ENCODE results near the gene SMOC1. TPM values are rescaled to one million over a fixed set of nuclear protein-coding genes. Genes with fewer than 3 reads are reported as not detected.

SMOC1 gene, protein sequence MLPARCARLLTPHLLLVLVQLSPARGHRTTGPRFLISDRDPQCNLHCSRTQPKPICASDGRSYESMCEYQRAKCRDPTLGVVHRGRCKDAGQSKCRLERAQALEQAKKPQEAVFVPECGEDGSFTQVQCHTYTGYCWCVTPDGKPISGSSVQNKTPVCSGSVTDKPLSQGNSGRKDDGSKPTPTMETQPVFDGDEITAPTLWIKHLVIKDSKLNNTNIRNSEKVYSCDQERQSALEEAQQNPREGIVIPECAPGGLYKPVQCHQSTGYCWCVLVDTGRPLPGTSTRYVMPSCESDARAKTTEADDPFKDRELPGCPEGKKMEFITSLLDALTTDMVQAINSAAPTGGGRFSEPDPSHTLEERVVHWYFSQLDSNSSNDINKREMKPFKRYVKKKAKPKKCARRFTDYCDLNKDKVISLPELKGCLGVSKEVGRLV
- 1.7 TPM for polyA plus RNA-seq (ENCODE audit: insufficient read length)
- long read RNA-seq, donor 1 = 0 reads
- long read RNA-seq, donor 2 = 0 reads
- long read RNA-seq, donor 3 = 0 reads
- long read RNA-seq, donor 4 = 0 reads
- long read RNA-seq, donor 5 = 0 reads
- long read RNA-seq, donor 6 = 0 reads
- long read RNA-seq, donor 7, partial matches to known transcripts = 614 of 615 reads
- long read RNA-seq, donor 7, other reads (novel, unspliced or antisense) = 0 of 615 reads
- long read RNA-seq, donor 8 = 0 reads

DNA sequence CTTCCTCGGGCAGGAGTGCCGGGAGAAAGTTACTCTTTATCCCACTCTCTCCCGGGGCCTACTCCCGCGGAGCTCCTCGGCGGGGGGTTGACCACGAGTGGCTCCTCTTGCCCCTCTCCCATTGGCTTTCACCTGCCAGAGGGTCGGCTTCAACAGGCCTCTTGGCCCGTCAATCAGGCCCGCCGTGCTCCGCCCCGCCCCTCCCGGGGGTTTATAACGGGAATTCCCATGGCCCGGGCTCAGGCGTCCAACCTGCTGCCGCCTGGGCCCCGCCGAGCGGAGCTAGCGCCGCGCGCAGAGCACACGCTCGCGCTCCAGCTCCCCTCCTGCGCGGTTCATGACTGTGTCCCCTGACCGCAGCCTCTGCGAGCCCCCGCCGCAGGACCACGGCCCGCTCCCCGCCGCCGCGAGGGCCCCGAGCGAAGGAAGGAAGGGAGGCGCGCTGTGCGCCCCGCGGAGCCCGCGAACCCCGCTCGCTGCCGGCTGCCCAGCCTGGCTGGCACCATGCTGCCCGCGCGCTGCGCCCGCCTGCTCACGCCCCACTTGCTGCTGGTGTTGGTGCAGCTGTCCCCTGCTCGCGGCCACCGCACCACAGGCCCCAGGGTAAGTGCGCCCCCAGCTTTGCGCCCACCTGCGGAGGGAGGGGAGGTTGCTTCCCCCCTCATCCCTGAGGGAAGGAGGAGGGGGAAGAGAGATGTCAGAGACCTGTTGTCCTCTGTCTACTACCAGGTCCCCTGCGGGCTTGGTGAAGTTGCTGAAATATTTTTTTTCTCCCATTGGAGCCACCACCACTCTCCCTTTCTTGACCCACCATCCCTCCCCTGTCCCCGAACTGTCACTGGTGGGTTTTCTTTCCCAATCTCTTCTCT lies at the start of gene SMOC1:
SMOC1 (plus strand) TSS at position 242 of the 869 bp plus-strand sequence; CDS start at position 505, 263 bp downstream.
- DNase-seq = no peak

DNA sequence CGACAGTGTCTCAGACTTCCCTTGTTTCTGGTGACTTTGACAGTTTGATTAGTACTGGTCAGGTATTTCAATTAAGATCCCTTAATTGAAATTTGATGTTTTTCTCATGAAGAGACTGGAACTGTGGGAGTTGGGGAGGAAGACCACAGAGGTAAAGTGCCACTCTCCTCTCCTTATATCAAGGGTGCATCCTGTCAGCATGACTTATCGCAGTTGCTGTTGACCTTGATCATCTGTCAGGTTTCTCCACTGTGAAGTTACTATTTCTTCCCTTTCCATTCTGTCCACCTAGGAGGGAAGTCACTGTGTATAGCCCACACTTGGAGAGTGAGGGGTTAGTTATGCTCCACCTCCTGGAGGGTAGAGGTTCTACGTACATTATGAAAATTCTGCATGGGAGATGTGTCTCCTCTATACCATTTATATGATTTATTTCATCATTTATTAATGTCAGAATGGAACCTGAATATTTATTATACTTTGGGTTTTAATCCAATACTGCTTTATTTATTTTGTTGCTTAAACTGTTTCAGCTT lies 40.3 kb upstream of the SMOC1 start:
- DNase-seq = no peak

DNA sequence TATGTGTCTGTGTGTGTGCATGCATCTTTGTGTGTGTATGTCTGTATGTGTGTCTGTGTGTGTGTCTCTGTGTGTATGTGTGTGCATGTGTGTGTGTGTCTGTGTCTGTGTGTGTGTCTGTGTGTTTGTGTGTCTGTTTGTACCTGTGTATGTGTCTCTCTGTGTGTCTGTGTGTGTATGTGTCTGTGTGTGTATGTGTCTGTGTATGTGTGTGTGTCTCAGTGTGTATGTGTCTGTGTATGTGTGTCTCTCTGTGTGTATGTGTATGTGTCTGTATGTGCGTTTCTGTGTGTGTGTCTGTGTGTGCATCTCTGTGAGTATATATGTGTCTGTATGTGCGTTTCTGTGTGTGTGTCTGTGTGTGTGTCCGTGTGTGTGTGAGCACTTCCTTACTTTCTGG lies 39.6 kb upstream of the SMOC1 start:
- DNase-seq = no peak

DNA sequence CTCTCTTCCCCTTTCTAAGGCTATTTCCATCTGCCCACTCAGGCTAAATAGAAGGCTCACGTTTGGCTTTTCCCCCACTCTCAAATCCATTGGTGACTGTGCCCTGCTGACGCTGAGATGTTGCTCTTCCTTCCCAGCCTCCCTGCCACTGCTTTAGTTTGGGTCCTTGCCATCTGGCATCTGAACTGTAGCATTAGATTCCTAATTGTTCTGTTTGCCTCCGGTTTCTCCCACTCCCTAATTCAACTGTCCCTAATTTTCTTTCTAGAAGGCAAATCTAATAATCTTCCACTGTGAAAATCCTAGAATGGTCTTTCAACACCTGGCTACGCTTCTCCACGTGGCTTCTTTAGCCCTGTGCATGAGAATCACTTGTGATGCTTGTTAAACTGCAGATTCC lies 37.6 kb upstream of the SMOC1 start:
- no peak for DNase-seq

DNA sequence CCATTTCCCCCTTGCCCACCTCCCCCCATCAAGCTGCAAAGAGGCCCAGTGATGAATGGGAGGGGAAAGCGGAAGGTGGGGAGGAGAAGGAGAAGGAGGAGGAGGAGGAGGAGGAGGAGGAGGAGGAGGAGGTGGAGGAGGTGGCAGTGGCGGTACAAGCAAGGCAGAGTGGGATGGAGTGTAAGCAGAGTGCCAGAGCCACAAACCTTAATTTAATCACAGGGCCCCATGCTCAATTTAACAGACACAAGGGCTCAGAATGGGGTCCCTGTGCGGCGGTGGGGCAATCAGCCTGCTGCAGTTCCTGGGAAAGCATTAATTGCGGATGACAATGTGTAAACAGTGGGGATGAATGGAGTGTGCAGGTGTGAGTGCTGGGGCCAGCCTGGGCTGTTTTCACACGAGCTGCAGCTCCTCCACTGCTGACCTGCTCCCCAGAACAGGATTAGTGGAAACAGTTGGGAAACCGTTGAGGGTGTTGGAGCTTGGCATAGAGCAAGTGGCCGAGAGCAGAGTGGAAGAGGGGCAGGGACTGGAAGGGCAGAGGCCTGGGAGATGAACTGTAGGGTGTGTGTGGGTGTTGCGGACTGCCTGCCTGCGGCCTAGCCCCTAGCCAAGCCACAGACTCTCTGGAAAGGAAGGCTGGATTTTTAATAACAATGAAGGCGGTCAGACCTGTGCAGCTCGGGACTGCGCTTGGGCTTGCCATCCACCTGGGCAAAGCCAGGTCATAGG lies 36.4 kb upstream of the SMOC1 start:
- no peak for DNase-seq

DNA sequence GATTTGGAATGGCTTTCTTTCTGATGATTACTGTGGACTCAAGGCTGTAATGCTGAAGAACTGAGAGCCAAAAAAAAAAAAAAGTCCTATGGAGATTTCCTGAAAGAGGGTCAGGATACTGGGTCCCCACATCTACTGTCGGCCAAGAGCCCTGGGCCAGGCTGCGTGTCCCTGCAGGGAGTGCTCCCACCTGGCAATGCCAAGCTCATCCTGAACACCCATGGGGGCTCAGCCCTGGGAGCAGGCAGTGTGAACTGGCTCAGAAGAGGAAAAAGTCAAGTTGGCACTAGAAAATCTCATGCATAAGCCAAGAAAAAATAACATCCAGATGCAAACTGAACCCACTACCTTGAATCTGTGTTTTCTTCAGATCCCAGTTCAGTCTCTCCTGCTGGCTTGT lies 35.0 kb upstream of the SMOC1 start:
- DNase-seq = no peak

DNA sequence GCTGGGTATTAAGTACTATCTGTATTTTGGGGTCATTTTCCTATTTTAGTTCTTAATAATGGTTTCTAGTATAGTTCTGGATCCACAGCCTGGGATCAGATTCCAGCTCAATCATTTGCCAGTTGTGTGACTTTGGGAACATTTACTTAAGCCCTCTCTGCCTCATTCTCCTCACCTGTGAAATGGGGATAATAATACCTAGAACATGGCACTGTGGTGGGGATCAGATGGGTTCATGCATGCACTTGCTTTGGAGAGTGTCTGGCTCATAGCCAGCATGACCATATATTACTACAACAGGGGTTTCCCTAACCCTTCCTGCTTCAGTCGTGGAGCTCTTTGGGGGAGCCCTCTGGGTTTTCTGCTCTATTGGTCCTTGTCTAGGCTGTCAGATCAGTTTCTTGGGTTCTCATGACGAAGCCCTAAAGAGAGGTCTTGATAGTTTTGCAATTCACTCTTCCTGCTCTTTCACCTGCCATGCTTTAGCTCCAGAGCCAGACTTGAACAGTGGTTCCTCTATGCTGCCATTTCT lies 34.1 kb upstream of the SMOC1 start:
- DNase-seq = no peak

DNA sequence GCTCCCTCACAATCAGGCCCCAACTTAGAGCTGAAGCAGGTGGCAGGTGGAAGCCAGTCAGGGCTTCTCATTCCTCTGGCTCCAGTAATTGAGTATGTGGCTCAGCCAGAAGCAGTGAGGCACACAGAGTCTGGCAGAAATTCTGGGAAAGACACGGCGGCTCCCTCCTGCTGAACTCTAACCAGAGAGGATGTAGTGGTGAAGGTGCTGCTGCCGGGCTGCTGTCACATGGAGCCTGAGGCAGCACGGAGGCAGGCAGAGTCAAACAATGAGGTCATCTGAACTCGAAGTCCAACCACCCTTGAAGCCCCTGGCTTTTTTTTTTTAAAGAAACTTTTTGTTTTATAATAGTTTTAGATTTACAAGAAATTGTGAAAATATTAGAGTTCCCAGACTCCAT lies 33.4 kb upstream of the SMOC1 start:
- no peak for DNase-seq

DNA sequence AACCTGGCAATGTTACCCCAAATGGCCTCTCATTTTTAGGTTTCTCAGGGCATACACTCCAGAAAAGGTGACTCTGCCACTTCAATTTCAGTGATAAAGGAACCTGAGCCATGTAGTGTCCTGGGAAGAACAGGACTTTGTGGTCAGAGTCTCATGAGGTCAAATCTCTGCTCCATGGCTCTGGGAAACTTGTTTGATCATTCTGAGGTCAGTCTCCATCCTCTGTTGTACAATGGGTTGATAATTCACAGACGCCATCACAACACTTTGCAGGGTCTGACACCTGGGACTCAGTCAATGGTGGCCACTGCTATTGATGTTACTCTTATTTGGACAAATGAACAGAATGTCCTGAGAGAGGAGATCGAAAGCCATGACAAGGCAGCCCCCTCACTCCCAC lies 31.1 kb upstream of the SMOC1 start:
- DNase-seq = no peak

DNA sequence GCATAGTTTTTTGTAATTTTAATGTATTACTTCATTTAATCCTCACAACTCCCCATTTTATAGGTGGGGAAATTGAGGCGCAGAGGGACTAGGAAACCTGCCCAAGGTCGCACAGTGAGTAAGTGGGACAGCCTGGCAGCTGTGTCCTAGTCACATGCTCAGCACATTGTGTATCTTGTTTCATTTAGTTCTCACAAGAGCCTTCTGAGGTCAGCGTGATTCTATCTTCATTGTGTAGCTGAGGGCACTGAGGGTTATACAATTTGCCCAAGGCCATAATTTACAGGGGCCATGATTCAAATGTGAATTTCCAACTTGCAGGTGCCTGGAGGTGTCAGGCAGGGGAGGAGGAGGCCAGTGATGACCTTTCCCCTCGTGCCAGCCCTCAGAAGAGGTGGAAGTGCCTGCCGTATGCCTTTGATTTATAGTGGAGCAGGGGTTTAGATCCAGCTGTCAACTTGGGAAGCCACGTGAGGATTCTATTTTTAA lies 30.3 kb upstream of the SMOC1 start:
- DNase-seq = no peak

DNA sequence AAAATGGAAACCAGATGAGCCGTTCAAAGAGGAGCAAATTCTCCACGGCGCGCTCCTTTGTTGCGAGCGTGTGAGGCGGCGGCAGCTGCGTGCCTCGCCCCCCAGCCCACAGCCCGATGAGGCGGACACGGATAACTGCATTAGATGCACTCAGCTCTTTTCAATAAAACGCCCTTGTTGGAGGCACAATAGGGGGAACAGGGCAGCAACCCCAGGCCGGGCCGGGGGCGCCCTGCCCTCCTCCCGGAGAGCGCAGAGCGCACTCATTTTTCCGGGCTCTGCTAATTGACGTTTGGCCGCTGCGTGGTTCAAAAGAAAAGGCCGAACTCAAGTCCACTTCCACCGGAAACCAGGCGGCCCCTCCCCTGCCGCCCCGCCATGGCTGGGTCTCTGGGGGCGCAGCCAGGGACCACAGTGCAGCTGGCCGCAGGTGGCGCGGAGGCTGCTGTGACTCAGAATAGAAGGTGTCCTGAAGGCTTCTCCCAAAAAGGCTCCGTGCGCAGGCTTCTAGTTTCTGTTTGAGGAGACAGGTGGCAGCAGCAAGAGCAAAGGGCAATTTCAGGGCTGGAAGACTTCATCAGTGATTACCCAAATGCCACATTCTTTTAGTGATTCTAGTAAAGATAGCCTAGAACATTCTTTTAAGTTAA lies 29.0 kb upstream of the SMOC1 start:
- no peak for DNase-seq

DNA sequence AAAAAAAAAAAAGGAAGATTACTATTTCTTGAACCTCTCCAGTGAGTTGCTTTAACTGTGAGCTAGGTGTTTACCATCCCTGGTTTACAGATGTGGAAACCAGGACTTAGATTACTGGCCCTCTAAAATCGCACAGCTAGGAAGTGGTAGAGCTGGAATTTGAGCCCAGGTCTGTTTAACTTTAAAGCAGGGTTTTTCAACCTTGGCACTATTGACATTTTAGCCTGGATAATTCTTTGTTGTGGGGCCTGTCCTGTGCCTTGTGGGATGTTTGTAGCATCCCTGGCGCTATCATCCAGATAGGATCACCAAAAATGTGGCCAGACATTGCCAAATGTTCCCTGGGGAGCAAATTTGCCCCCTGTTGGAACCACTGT lies 28.5 kb upstream of the SMOC1 start:
- DNase-seq = no peak

DNA sequence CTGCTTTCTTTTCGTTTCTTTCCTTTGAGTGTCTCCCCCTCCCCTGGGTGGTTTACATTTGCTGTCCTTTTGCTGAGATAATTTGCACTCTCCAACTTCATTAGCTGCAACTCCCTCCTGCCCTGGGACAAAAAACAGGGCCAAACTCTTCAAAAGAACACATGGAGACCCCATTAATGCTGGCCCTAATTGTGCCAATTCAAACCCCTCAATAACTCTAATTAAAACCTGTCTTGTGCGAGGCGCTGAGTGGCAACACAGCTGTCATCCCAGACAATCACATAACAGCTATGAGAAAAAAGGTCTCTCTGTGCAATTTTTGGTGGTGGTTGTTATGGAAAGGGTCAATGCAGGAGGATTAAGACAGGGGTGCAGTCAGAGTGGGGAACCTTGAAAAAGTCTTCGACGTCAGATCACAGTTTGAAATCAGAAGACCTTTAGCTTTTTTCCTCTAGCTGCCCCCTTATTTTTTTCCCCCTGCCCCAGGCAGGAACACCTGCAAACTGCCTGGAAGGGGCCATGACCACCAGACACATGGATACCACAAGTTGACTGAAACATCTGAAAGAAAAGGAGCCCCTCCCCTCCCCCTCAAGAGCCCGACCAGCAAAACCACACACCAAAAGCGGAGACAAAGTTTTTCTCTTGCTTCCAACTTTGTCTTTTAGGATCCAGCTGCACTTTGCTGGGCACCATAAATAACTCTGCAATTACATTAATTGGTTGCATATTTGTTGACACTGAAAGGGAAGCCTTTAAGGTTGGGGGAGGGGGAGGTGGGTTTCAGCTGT lies 26.5 kb upstream of the SMOC1 start:
- no peak for DNase-seq

DNA sequence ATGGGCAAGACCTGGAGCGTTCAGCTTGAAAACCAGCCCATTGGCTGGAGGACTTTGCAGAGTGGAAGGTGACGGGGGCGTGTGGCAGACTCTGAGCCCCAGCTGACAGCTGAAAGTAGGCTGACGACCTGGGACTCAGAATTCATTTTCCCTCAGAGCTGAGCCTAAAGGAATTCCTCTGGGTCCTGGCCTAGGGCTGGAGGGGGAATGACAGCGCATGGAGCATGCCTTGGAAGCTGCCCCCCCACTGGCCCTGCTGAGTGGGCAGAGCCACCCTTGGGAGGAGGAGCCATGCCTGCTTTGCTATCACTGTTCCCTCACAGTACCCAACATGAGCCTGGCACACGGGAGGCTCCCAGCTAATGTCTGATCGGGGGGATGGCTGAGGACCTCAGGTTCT lies 25.4 kb upstream of the SMOC1 start:
- no peak for DNase-seq

DNA sequence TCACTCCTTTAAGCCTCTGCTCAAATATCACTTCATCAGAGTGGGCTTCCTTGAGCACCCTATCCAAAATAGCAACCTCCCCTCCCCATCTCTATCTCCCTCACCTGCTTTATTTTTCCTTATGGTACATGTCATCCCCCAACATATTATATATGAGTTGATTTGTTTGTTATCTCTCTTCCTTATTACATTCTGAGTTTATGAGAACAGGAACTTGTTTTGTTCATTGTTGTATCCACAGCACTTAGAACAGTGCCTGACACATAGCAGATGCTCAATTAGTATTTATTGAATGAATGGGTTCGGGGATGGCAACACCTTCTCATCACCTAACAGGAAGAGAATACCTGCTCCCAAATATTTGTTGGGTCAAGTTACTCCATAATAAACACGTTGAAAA lies 24.6 kb upstream of the SMOC1 start:
- DNase-seq = no peak

DNA sequence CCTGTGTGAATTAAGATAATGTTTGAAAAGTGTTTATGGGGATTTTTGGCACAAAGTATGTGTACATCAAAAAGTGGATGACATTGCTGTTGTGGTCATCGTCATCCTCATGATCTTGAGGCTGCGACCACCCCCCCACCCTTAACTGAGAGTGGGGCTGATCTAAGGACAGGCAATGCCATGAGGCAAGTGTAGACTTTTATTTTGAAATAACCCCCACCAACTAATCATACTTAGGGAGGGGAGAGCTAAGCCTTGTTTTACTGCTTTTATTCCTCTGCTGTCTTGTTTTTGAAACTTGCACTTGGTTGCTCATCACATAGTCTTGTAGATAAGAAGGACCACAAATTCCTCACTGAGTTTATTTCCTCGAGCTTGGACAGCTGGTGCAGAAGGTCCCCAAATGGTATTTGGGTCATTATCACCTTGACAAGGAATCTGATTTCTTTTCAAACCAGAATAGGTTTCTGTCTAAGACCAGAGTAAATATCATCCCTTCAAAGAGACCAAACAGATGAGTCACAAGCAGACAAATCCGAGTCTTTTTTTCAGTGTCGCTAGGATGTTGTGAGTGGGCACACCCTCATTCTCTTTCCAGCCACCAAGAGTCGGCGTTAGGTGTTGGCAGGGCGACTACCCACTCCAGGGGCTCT lies 23.9 kb upstream of the SMOC1 start:
- DNase-seq = no peak

DNA sequence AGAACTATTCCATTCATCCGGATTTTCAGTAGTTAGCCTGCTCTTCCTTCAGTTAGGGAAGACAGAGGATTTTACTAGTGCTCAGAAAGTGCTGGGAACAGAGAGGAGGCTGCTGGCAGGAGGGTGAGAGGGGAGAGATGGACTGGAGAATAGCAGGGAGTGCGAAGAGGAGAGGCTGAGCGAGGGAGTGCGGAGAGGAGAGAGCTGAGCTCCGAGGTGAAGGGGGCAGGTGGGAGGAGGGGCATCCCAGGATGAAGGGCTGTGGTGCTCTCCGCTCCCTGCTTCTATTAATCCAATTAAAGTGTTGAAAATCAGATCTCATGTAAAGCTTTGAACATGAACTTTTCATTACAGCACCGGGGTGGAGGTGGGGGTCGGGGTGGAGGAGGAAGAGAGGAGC lies 20.4 kb upstream of the SMOC1 start:
- no peak for DNase-seq

DNA sequence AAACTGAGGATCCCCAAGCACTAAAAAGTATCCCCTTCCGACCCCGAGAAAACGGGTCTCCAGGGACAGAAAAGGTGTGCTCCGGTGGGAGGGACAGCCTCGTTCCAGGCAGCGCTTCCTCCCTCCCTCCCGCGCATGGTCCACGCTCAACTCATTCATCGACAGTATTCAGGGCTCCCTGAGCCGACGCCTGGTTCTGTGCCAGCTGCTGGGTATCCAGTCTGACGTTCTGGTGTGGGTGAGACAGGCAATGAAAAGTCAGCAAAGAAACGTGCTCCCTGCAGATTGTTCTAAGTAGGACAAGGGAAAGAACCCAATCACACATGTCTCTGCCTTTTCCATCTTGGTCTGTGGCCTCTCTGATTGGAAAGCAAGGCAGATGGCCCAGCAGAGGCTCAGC lies 19.6 kb upstream of the SMOC1 start:
- DNase-seq = no peak

DNA sequence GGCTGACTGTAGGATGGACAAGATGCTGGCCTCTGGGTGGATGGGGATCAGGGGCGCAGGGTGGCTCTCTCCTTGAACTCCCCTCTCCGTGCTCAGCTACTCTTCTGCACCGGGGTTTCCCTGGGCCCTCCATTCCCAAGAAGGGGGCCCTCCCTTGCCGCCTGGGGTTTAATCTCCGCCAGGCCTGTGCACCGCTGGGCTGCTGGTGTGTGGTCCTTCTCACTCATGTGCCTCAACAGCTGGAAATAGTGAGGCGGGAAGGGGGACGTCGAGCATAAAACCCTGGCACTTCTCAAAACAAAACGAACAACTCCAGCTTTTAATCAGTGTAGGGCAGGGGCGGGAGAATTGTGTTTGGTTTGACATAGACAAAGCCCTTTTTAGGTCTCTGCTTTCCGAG lies 19.0 kb upstream of the SMOC1 start:
- no peak for DNase-seq

All from left kidney (tissue), 8 donors.